ENCODE data around the gene SEMA5B.
A peak's percentile ranks its signal among the peaks of the same experiment; 100 is the strongest.

The SEMA5B gene

GRCh38 chr3:123034120-123034519 lies 6.6 kb upstream of the SEMA5B start:
- DNase-seq = no peak
- intact Hi-C loops (cut with DNase I) = no loop called here

DNA sequence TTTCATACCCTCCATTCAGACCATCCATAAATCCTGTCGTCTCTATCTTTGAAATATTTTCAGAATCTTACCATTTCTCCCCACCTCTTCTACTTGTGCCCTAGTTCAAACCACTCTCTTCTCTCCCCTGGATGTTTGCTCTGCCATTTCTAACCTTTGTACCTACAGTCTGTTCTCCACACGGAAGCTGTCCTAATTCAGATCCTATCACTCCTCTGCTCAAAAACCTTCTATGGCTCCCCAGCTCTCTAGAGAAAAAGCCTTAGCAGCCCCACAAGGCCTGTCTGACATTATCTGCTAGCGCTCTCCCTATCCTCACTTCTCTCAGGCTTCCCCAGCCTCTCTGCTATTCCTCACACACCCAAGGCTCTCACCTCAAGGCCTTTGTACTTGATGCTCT lies 4.5 kb upstream of the SEMA5B start:
- intact Hi-C loops (cut with DNase I) = no loop called here

GRCh38 chr3:123031051-123031450 lies 3.5 kb upstream of the SEMA5B start:
- intact Hi-C loops (cut with DNase I) = no loop called here
- no peak for DNase-seq

More for the DNA sequence above, 4.5 kb upstream of the SEMA5B start:
- DNase-seq = no peak

DNA sequence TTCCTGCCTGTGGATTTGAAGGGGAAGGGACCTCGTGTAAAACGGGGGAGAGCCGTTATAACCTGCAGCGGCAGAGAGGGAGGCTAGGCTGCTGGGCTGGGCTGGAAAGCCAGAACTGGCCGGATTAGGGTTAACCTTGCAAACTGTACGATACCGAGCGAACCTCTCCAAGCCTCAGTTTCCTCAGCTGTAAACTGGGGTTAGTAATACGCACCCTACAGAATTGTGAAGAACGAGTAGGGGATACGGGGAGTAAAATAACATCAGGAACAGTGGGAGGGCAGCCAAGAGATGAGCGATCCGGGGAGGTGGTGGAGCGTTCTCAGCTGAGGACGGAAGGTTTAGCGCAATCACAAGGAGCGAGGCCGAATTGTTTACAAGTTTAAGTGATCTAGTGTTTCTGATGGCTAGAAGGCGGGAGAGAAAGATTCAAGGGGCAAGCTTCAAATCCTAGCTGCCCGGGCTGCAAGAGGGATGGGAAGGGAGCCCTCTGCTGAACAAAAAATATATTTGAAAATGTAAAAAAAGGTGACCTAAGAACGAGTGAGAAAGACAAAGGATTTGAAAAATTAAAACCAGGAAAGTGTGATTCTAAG lies 768 bp upstream of the SEMA5B start:
- peak in 38 of 42 donors; percentile 12 to 80 (median 44) for DNase-seq
- intact Hi-C loops (cut with DNase I) = loop anchor here (2.0 kb wide), 1 partner anchor 86 kb away; no protein-coding TSS in a partner anchor

GRCh38 chr3:123026565-123027291 lies 835 bp downstream of the SEMA5B start:
- peak in 30 of 42 donors; percentile 5 to 59 (median 26) for DNase-seq
- intact Hi-C loops (cut with DNase I) = no loop called here

DNA sequence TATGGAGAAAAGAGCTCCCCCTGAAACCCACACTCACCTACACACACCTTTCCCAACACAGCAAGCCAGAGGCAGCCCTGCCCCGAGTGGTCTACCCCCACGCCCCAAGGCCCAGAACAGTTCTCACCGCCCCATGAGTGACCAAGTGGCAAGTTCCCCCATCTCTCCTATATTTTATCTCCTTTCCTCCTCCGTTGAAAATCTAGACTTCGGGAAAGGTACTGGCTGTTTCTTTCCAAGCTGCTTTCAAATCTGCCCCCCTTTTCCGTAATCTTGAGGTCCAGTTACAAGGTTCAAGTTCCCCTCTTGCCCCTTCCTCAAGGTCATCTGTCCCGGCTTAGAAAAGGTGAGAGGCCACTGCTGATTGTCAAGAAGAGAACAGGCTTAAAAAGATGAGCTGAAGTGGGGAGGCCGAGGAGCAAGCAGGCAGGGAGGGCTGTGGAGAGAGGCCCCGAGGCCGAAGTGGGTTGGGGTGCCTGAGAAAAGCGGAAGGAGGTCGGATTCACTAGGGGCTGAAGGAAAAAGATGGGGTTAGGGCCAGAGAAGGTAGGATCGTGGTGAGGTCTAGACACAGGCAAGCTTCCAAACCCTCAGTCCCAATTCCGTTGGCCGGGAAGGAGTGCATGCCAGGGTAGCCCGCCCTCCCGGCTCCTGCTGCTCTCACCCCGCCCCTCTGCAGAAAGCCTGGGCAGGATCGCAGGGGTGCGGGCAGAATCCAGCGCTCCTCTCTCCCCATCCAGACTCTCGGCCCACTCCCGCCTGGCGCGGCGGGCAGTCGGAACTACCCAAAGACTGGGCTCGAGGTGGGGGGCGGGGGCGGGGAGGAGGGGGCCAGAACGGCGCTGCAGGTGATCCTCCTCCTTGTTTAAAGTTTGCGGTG lies 1.7 kb downstream of the SEMA5B start:
- intact Hi-C loops (cut with DNase I) = no loop called here
- peak in 19 of 42 donors; percentile 5 to 49 (median 25) for DNase-seq

DNA sequence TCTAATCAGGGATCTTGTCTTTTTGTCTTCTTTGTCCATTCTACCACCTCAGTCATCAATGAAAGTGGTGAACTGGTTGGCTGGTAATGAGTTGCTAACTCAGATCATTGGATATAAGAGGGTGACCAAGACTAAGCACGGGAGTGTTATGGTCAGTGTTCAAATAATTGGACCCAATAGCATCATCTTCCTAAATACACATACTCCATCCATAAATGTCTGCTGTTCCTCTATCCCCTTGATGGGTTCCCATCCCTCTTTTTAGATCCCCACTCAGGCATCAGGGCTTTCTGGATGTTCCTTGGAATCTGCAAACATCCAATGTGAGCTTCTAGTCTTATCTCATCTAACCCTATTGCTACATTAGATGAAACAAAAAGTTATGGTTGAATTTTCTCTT lies 3.5 kb downstream of the SEMA5B start:
- intact Hi-C loops (cut with DNase I) = no loop called here
- no peak for DNase-seq

DNA sequence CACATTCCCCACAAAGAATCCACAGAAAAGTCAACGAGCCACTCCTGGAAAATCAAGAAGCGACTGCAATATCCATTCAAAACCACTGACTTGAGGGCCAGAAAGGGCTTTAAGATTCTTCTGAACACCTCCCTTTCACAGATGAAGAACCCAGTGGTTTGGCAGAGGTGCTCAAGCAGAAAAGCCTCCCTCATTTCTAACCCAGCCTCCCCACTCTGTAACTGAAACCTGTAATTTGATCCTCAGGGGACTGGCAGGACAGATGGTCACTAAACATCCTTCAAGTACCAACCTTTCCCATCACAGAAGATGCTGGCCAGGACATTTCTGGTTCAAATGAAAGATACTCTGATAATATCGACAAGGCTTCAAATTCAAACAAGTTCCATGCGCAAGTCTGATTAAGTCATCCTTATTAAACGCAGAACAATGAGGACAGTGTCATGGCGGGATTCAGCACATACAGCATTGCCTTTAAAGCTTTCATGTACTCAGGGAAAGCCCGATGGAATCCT lies 5.5 kb downstream of the SEMA5B start:
- no peak for DNase-seq
- intact Hi-C loops (cut with DNase I) = no loop called here

GRCh38 chr3:123021388-123021787 lies 6.2 kb downstream of the SEMA5B start:
- no peak for DNase-seq
- intact Hi-C loops (cut with DNase I) = no loop called here

- intact Hi-C loops (cut with DNase I) = no loop called here
- no peak for DNase-seq
These were observed 6.9 kb downstream of the SEMA5B start for GRCh38 chr3:123020709-123021108.

- DNase-seq = no peak
- intact Hi-C loops (cut with DNase I) = no loop called here
These were observed 8.0 kb downstream of the SEMA5B start for GRCh38 chr3:123019591-123019990.

DNA sequence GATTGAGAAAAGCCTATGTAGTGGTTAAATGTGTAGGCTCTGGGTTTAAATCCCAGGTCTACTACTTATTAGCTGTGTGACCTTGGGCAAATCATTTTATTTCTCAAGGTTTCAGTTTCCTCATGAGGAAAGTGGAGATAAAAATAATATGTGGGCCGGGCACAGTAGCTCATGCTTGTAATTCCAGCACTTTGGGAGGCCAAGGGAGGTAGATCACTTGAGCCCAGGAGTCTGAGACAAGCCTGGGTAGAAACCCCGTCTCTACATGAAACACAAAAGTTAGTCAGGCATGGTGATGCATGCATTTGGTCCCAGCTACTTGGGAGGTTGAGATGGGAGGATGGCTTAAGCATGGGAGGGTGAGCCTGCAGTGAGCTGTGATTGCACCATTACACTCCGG lies 8.4 kb downstream of the SEMA5B start:
- intact Hi-C loops (cut with DNase I) = no loop called here
- no peak for DNase-seq

GRCh38 chr3:123018683-123019082 lies 8.9 kb downstream of the SEMA5B start:
- no peak for DNase-seq
- intact Hi-C loops (cut with DNase I) = no loop called here

GRCh38 chr3:123015596-123015995 lies 12.0 kb downstream of the SEMA5B start:
- DNase-seq = no peak
- intact Hi-C loops (cut with DNase I) = no loop called here

DNA sequence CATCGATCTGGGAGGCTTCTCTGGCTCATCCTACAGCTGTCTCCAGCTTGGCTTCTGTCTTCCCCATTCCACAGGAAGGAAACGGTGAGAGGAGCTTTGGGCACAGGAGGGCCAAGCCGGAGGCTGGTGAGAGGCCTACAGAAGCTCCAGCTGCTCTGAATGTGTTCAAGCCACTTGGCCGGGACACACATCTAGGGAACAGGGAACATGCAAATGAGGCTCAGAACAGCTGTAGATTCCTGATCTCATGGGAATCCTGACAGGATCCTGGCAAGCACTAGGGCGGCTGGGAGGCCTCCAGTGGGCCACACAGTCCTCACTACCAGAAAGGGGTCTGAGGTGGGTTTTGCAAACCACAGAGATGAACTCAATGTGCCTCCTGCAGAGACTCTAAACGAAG lies 13.7 kb downstream of the SEMA5B start:
- intact Hi-C loops (cut with DNase I) = no loop called here
- DNase-seq = peak in 5 of 42 donors; percentile 17 to 57 (median 23)

DNA sequence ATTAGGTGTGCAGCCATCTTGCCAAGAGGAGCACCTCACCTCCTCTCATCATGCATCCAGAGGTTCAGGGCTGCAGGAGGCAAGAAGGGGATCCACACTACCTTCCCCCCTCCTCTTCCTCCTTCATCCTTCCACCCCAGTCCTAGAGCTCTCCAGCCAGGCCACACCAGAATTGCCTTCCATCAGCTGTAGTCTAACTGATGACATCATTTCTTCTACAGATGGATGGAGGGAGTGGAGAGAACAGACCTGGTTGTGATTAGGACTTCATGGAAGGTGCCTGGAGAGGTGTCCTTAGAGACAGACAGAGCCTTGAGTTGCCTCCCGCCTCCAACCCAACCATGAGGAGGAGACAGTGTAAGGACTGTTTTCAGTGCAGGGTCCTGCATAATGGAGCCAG lies 14.9 kb downstream of the SEMA5B start:
- intact Hi-C loops (cut with DNase I) = no loop called here
- DNase-seq = no peak

DNA sequence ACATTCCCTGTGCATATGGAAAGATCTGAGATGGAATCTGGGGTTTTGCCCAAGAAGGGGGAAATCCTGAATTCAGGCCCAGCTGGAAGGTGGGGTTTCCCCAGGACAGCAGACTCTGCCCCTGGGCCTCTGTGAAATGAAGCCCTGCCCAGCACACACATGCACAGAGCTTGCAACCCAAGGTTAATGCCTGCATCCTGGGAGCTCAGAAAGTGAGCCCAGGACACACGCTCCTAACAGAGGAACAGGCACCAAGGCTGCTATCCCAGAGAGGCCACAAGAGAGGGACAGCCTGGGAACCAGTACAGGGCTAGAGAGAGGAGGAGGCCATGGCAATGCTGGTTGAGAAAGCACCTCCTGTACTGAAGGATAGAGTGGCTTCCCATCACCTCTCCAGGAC lies 16.1 kb downstream of the SEMA5B start:
- DNase-seq = no peak
- intact Hi-C loops (cut with DNase I) = no loop called here

- intact Hi-C loops (cut with DNase I) = no loop called here
- peak in 6 of 42 donors; percentile 7 to 45 (median 16) for DNase-seq
These were observed 18.7 kb downstream of the SEMA5B start for GRCh38 chr3:123008840-123009239.

- DNase-seq = no peak
- intact Hi-C loops (cut with DNase I) = no loop called here
These were observed 21.0 kb downstream of the SEMA5B start for GRCh38 chr3:123006609-123007008.

DNA sequence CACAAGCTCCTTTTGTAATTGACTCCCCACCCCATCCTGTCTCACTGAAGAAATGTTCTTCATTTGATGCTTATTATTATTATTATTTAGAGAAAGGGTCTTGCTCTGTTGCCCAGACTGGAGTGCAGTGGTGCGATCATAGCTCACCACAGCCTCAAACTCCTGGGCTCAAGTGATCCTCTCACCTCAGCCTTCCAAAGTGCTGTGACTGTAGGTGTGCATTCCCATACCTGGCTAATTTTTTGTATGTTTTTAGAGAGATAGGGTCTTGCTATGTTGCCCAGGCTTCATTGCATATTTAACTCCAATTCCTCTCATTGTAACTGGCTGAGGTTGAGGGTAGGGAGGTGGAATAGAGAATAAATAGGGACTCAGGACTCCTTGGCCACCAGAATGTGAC lies 22.3 kb downstream of the SEMA5B start:
- intact Hi-C loops (cut with DNase I) = no loop called here
- DNase-seq = no peak
